GM19025 (cell line): ENCODE data around the gene CD82.

ENCODE experiments used
- ATAC-seq: cut with Tn5 transposase; IDR thresholded peaks from one replicate; pipeline ENCODE4 v1.9.1; 2021; ENCODE audit warnings: mild to moderate bottlenecking, low read depth, moderate library complexity; ENCODE audit not compliant: unreplicated experiment

Gene CD82

GRCh38 chr11:44574610-44575287 lies 9.3 kb downstream of the CD82 start:
- no peak for ATAC-seq

DNA sequence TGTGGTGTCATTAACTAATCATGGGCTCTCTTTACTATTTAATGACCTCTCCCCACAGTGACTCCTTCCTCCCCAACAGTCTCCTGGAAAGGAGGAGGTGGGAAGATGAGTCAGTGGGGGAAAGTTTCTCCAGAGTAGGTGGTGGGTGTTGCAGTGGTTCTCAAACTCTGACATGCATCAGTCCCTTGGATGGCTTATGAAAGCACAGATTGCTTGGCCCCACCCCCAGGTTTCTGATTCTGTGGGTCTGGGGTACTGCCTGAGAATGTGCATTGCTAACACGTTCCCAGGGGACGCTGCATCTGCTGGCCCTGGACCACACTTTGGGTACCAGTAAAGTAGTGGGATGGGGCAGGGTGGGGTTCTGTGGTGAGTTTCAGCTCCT lies 9.8 kb downstream of the CD82 start:
- ATAC-seq: no peak

GRCh38 chr11:44575962-44576361 lies 10.5 kb downstream of the CD82 start:
- ATAC-seq: no peak

DNA sequence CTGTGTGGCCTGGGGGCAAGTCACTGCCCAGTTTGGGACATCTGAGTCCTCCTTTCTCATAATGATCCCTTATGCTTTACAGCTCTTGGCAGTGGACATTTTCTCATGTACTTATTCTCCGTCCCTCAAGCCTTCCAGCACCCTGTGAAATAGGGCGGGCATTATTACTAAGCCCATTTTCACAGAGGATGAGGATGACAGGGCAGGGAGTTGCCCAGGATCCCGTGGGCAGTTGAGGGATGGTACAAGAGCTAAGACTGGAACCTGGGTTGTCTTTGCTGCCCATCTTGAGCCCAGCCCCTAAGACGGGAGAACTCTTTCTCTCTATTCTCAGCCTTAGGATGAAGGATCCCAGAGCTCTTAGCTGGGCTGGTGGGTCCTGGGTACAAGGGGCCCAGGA lies 11.2 kb downstream of the CD82 start:
- ATAC-seq: no peak

DNA sequence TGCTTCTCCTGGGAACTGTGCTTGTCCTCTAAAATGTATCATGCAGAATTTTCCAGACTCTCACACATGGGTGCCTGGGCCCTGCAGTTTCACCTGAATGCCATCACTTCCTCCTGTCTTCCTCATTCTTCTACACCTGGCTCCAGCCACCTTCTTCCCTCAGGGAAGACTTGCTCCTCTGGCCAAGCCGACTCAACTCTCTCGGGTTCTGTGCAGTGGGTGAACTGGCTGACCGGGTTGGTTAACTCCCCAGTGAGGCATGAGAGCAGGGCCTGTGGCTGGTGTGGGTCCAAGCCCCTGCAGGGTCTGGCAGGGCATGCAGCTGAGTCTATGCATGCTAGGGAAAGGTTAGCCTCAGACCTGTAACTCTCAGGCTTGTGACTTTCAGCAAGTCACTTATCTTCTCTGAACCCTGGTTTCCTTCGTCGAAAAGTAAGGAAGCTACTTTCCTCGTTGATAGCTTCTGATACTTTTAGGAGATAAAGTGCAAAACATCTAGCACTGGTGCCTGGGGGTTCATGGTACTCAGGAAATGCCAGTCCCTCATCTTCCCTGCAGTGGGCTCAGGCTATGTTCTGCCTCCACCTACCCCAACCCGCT lies 11.9 kb downstream of the CD82 start:
- no peak for ATAC-seq

DNA sequence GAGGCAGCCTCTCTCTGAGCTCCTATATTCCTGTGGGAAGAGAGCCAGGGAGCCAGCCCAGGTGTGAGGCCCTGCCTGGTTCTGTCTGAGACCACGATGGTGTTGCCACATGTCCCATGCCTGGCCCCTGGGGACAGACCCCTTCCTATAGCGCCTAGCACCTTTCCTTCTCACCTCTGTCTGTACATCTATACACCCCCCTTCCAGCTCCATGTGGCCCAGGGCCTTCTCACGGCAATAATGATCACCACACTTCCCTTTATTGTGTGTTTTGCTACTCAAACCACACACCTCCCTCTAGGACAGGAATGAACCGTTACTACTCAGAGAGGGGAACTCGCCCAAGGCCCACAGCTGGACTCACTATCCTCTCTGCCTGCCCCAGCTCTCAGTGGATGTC lies 12.8 kb downstream of the CD82 start:
- ATAC-seq: no peak

GRCh38 chr11:44579302-44579761 lies 13.9 kb downstream of the CD82 start:
- no peak for ATAC-seq

GRCh38 chr11:44580701-44581100 lies 15.2 kb downstream of the CD82 start:
- ATAC-seq: no peak

DNA sequence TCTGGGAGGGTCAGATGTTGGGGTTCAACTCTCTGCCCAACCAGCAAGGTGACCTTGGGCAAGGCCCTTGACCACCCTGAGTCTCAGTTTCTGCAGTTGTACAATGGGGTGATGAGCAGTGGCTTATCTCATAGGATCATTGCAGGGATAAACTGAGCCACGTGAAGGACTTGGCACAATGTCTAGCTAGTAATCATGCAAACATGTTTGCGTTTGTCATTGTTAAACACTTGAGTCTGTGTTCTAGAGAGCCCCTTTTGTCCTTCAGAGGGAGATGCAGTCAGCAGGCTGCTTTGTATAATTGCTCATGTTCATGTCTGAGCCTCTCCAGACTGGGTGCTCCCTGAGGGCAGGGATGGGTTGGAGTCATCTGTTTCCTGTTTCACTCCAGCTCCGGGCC lies 15.8 kb downstream of the CD82 start:
- ATAC-seq: no peak

DNA sequence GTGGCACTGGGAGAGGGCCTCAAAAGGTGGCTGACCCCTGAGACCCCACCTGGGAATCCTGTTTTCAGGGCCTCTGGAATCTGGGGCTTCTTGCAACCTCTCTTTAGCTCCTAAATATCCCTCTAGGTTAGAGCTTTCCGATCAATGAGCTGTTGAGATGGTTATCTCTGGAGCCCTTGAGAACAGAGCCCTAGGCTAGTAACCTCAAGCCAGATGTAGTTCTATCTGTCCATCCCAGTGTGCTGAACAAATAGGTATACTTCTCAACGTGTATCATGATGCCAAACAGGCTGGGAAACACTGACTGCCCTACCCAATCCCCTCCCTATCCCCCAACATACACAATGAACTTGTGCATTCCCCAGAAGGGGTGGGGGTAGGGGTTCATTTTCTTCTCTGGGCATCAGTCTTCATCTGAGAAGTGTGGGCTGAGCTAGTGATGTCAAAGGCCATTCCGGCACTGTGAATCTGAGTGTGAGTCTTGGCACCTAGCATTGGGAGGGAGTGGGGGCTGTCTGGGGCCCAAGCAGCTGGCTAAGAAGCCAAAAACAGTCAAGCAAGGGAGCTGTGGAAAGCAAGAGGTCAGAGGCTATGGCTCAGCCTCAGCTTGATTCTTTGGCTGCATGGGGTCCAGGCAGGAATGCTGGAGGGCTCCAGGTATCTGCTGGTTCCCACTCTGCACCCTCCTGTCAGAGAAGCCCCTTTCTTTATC lies 17.3 kb downstream of the CD82 start:
- ATAC-seq: no peak

DNA sequence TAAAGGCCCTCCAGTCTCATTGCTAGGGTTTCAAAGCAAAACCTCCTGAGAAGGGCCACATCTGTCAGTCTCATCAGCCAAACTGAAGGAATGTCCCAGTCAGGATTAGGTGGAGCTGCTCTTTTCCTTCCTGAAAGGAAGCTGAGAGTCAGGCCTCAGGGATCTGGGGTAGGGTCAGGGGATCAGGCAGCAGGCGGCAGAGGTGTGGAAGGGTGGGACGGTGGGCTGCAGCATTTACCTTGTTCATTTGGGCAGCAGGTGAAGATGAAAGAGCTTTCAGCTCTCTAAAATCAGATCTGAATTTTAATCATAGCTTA lies 17.8 kb downstream of the CD82 start:
- no peak for ATAC-seq

- no peak for ATAC-seq
Measured at GRCh38 chr11:44585421-44585820, 20.0 kb downstream of the CD82 start.

DNA sequence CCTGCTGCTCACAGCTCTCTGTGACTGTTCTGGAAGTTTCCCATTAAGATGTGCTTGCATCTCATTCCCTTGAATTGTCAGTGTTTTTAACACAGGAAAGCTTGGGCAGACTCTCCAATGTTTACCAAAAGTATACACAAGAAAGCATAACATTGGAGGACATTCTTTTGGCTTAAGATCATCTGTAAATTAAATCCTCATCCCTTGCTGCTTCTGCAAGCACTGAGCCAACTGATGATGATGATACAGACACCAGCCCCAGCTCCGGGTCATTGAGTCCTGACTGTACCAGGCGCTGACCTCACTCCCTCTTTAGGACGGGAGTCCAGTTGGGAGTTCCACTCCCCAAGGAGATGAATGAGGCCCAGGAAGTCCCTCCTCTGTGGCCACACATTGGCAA lies 23.8 kb downstream of the CD82 start:
- no peak for ATAC-seq

- ATAC-seq: no peak
Measured at GRCh38 chr11:44590769-44591168, 25.3 kb downstream of the CD82 start.

- no peak for ATAC-seq
Measured at GRCh38 chr11:44591557-44591956, 26.1 kb downstream of the CD82 start.

DNA sequence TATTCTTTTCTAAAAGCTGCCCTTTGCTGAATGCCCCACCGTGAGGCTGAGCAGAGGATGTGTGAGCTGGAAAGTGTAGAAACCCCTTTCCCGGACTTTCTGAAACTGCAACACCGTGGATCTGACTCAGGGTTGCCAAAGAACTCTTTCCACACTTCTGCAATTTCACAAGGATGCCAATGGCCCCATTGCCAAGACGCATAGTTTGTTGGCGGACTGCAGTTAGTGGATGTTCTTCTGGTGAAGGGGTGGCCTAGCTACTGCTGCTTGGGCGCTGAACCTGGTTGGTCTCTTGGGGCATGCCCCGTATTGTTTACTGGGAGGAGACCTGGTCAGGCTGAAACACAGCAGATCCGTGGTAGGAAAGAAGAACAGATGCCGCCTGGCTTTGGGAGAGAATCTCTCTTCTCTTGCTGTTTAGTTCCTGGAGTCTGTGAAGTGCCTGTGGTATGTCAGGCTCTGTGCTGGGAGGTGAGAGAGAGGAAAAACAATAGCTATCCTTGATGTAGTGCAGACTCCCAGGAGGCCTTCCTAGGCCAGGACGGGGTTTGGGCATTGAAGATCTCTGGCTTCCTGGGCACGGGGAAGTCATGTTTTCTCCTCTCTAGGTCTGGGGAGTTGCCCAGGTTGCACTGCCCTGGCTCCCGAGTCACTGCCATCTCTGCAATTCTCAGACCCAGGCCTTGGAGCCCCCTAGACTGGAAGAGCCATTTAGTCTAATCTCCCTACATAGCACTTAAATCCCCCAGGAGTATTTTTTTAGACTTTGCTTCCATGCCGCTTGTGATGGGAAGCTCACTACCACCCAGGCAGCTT lies 26.9 kb downstream of the CD82 start:
- ATAC-seq: no peak

DNA sequence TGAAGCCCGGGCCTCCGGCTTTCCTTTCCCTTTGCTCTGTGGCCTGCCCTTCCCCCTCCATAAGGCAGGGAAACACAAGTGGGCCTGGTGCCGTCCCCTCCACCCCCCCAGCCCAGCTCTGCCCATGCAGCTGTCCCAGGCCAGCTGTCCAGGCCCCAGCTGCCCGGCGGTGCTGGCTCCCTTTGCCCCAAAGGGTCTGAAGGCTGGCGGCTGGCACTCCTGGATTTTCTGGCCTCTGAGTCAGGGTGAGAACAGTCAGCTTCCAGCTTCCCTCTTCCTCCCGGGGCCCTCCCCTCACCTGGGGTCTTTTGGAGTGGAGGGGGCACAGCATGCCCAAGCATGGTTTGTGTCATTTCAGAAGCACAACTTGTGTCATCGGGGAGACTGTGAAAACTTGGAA lies 27.8 kb downstream of the CD82 start:
- no peak for ATAC-seq

- ATAC-seq: no peak
Measured at GRCh38 chr11:44595006-44595405, 29.5 kb downstream of the CD82 start.

- no peak for ATAC-seq
Measured at GRCh38 chr11:44595964-44596381, 30.5 kb downstream of the CD82 start.

DNA sequence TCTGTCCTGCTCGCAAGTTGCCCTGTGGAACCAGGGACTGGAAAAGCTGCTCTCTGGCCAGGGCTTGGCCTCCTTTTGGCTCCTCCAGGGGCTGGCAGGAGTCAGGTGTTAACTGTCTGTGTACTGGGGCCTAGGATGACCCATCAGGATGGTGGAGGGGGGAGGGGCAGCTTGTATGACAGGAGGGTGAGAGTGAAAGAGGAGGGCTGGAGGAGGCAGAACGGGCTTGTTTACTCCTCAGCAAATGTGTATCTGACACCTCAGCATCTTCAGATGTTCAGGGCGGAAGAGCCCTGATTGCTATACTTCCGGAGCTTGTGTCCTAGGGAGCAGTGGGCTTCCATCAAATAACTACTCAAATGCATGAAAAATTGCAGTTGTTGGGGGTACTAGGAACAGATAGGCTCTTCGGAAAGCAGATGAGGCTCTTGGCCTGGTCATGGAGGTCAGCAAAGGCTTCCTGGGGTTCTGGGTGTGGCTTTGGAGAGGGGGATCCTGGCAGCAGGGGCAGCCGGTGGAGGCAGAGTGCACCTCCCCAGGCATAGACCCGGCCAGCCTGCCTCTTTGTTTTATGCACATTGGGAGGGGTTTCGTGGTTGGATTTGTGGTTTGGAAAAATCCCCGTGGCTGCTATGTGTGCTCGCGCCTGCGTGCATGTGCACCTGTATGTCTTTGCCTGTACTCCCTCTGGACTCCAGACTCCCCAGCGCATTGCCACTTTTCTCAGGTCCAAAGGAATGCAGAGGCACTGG lies 31.2 kb downstream of the CD82 start:
- peak; percentile 35 for ATAC-seq
